ENCODE measurements around the gene CHCT1. TPM values are rescaled to one million over a fixed set of nuclear protein-coding genes. Genes with fewer than 3 reads are reported as not detected.

CHCT1 gene
- total RNA-seq, 1 experiment from 2014 or later: not detected

DNA sequence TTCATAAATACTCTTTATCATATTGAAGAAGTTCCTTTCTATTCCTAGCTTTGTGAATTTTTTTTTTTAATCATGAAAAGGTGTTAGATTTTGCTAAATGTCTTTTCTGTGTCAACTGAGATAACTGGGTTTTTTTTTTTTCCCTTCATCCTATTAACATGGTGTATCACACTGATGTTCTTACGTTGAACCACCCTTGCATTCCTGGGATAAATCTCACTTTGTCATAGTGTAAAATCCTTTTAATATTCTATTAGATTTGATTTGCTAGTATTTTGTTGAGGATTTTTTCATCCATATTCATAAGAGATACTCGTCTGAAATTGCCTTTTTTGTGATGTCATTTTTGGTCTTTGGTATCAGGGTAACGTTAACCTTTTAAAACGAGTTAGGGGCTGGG lies 49.2 kb downstream of the CHCT1 start:
- Histone ChIP-seq H3K36me3 (ENCODE audit: low read depth, low read length) (peaks cover 23% of the 10 kb centered on the region), H3F3A (ENCODE audit: low read length, unreplicated experiment) (no peaks in the 10 kb centered on the region), H3K4me1 (ENCODE audit: insufficient read depth, low read length) (peaks cover 10% of the 10 kb centered on the region), H3K27ac (ENCODE audit: low read length) (no peak overlapping the region), H3K9ac (ENCODE audit: low read length) (no peak overlapping the region), H3K4me2 (ENCODE audit: low read length) (no peak overlapping the region), H3K27me3 (ENCODE audit: low read length) (no peaks in the 10 kb centered on the region), H3K9me3 (ENCODE audit: low read length) (no peaks in the 10 kb centered on the region), H2AFZ (ENCODE audit: low read length) (no peak overlapping the region), H3K79me2 (ENCODE audit: low read length) (no peaks in the 10 kb centered on the region), H3K9me2 (replicated peaks; ENCODE audit: low read length) (no peaks in the 10 kb centered on the region), H4K20me1 (ENCODE audit: low read length) (no peaks in the 10 kb centered on the region), H3K4me3 (ENCODE audit: low read length) (no peak overlapping the region)
- no TSS peak for BruUV-seq (replicated peaks)
- ATAC-seq (no peak), DNase-seq (no peak)
- TF ChIP-seq EZH2 (IDR thresholded peaks at IDR 0.05; ENCODE audit: low read length, unreplicated experiment): no peak
- TF ChIP-seq, protein P1, sequence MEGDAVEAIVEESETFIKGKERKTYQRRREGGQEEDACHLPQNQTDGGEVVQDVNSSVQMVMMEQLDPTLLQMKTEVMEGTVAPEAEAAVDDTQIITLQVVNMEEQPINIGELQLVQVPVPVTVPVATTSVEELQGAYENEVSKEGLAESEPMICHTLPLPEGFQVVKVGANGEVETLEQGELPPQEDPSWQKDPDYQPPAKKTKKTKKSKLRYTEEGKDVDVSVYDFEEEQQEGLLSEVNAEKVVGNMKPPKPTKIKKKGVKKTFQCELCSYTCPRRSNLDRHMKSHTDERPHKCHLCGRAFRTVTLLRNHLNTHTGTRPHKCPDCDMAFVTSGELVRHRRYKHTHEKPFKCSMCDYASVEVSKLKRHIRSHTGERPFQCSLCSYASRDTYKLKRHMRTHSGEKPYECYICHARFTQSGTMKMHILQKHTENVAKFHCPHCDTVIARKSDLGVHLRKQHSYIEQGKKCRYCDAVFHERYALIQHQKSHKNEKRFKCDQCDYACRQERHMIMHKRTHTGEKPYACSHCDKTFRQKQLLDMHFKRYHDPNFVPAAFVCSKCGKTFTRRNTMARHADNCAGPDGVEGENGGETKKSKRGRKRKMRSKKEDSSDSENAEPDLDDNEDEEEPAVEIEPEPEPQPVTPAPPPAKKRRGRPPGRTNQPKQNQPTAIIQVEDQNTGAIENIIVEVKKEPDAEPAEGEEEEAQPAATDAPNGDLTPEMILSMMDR (conservative IDR thresholded peaks at IDR 0.05; ENCODE audit: low read depth, low read length): no peak
- intact Hi-C loops (cut with micrococcal nuclease): loop anchor here (10.0 kb wide), 1 partner anchor 163 kb away; no protein-coding TSS in a partner anchor
- POLR2A ChIA-PET (ENCODE audit: unreplicated experiment): no interaction called here
- CTCF ChIA-PET: no interaction called here

DNA sequence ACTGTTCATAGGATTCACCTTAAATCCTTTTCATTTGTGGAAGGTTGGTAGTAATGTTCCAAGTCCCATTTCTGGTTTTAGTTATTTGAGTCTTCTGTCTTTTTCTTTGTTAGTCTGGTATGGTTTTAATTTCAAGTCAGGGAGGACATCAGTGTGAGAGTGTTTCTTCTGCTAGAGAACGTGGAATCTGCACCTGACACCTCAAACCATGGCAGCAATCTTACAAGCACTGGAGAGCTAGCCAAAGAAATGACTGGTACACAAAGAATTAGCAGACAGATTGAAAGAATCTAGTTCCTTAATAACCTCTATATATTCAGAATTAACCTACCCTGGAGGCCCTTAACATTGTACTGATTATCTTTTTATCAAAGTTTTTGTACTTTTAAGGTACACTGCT lies 50.2 kb downstream of the CHCT1 start:
- CTCF ChIA-PET: no interaction called here
- peaks cover 23% of the 10 kb centered on the region for H3K36me3 ChIP-seq (ENCODE audit: low read depth, low read length)
- no TSS peak for BruUV-seq (replicated peaks)

DNA sequence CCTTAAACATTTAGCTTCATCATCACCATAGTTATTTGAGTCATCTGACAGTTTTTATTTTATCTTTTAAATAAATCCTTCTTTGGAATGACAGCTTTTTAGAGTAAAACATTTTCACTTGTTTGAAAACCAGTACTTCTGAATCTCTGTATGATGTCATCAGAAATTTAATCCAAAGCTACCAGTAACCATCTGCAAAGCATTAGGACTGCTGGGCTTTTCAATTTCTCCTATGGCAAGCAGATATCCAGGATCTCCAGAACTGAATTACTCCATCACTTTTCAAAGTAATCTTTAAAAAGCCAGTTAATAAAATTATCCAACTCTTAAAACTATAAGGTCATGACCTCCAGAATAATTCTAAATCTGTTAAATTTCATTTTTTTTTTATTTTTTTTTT lies 51.5 kb downstream of the CHCT1 start:
- no TSS peak for BruUV-seq (replicated peaks)
- no peak for ATAC-seq
- CTCF ChIA-PET: no interaction called here

More for the DNA sequence above, 50.2 kb downstream of the CHCT1 start:
- H3K9me3 ChIP-seq (ENCODE audit: low read length): no peaks in the 10 kb centered on the region
- H3K9me2 ChIP-seq (replicated peaks; ENCODE audit: low read length): no peaks in the 10 kb centered on the region
- POLR2A ChIA-PET (ENCODE audit: unreplicated experiment): no interaction called here
- H2AFZ ChIP-seq (ENCODE audit: low read length): no peak overlapping the region
- DNase-seq (no peak), ATAC-seq (no peak)
- H3K4me1 ChIP-seq (ENCODE audit: insufficient read depth, low read length): peaks cover 10% of the 10 kb centered on the region
- no peak overlapping the region for H3K27ac ChIP-seq (ENCODE audit: low read length)
- no peak overlapping the region for H3K9ac ChIP-seq (ENCODE audit: low read length)
- intact Hi-C loops (cut with micrococcal nuclease): loop anchor here (10.0 kb wide), 1 partner anchor 162 kb away; no protein-coding TSS in a partner anchor
- H3K79me2 ChIP-seq (ENCODE audit: low read length): no peaks in the 10 kb centered on the region
- H3K27me3 ChIP-seq (ENCODE audit: low read length): no peaks in the 10 kb centered on the region
- H4K20me1 ChIP-seq (ENCODE audit: low read length): no peaks in the 10 kb centered on the region
- TF ChIP-seq, protein P1 (conservative IDR thresholded peaks at IDR 0.05; ENCODE audit: low read depth, low read length): no peak
- TF ChIP-seq EZH2 (IDR thresholded peaks at IDR 0.05; ENCODE audit: low read length, unreplicated experiment) (no peak), EZH2phosphoT487 (IDR thresholded peaks at IDR 0.05; ENCODE audit: borderline replicate concordance, low read length) (no peak)
- H3F3A ChIP-seq (ENCODE audit: low read length, unreplicated experiment): no peaks in the 10 kb centered on the region
- H3K4me3 ChIP-seq (ENCODE audit: low read length): no peak overlapping the region
- H3K4me2 ChIP-seq (ENCODE audit: low read length): no peak overlapping the region

More for the DNA sequence above, 51.5 kb downstream of the CHCT1 start:
- H3K27ac ChIP-seq (ENCODE audit: low read length): no peak overlapping the region
- H3F3A ChIP-seq (ENCODE audit: low read length, unreplicated experiment): no peaks in the 10 kb centered on the region
- POLR2A ChIA-PET (ENCODE audit: unreplicated experiment): interaction anchor here (0.7 kb wide), 1 partner anchor 82 kb away, joined by 5 read pairs; the partner anchor contains the start of gene USP32
- no peak for TF ChIP-seq EZH2phosphoT487 (IDR thresholded peaks at IDR 0.05; ENCODE audit: borderline replicate concordance, low read length)
- no peak for TF ChIP-seq EZH2 (IDR thresholded peaks at IDR 0.05; ENCODE audit: low read length, unreplicated experiment)
- TF ChIP-seq, protein P1 (conservative IDR thresholded peaks at IDR 0.05; ENCODE audit: low read depth, low read length): no peak
- H2AFZ ChIP-seq (ENCODE audit: low read length): no peak overlapping the region
- H3K9me3 ChIP-seq (ENCODE audit: low read length): no peaks in the 10 kb centered on the region
- H3K36me3 ChIP-seq (ENCODE audit: low read depth, low read length): peaks cover 18% of the 10 kb centered on the region
- H3K4me3 ChIP-seq (ENCODE audit: low read length): no peak overlapping the region
- peaks cover 10% of the 10 kb centered on the region for H3K4me1 ChIP-seq (ENCODE audit: insufficient read depth, low read length)
- no peak for DNase-seq
- intact Hi-C loops (cut with micrococcal nuclease): loop anchor here (10.0 kb wide), 1 partner anchor 161 kb away; no protein-coding TSS in a partner anchor
- no peaks in the 10 kb centered on the region for H3K9me2 ChIP-seq (replicated peaks; ENCODE audit: low read length)
- no peak overlapping the region for H3K4me2 ChIP-seq (ENCODE audit: low read length)
- no peaks in the 10 kb centered on the region for H3K79me2 ChIP-seq (ENCODE audit: low read length)
- no peaks in the 10 kb centered on the region for H4K20me1 ChIP-seq (ENCODE audit: low read length)
- H3K27me3 ChIP-seq (ENCODE audit: low read length): no peaks in the 10 kb centered on the region
- no peak overlapping the region for H3K9ac ChIP-seq (ENCODE audit: low read length)

All from PC-3 (cell line).